GM18868 (cell line): ENCODE data around the gene RABIF.
"Not testable (repeated sequence)": the region's sequence is repeated elsewhere in the genome, so short reads cannot be mapped to it uniquely, and the experiment has no call there.

Experiments used
- ATAC-seq: cut with Tn5 transposase; IDR thresholded peaks from one replicate; pipeline ENCODE4 v1.9.1; 2021; ENCODE audit warnings: mild to moderate bottlenecking, moderate library complexity; ENCODE audit not compliant: unreplicated experiment

Gene RABIF

GRCh38 chr1:202888531-202889360, at the start of gene RABIF:
Gene RABIF, minus strand, starts transcription at chr1:202889149. Its CDS starts 51 bp downstream, at chr1:202889098.
- peak; percentile 90 for ATAC-seq

- ATAC-seq: no peak
Observed at GRCh38 chr1:202938287-202938925, 49.5 kb upstream of the RABIF start.

GRCh38 chr1:202936409-202936808, 47.5 kb upstream of the RABIF start:
- not testable (repeated sequence) for ATAC-seq

GRCh38 chr1:202935844-202936243, 46.9 kb upstream of the RABIF start:
- ATAC-seq: no peak

- ATAC-seq: no peak
Observed at GRCh38 chr1:202934755-202935154, 45.8 kb upstream of the RABIF start.

GRCh38 chr1:202932476-202932875, 43.5 kb upstream of the RABIF start:
- no peak for ATAC-seq

- peak; percentile 88 for ATAC-seq
Observed at GRCh38 chr1:202926581-202927491, 37.9 kb upstream of the RABIF start, which contains the start of gene KLHL12. Gene KLHL12, minus strand, starts transcription at chr1:202927234. Its CDS starts 2,072 bp downstream, at chr1:202925162.

- no peak for ATAC-seq
Observed at GRCh38 chr1:202923533-202923932, 34.6 kb upstream of the RABIF start.

GRCh38 chr1:202919615-202920014, 30.7 kb upstream of the RABIF start:
- ATAC-seq: no peak

- ATAC-seq: no peak
Observed at GRCh38 chr1:202915146-202915545, 26.2 kb upstream of the RABIF start.

GRCh38 chr1:202912476-202912875, 23.5 kb upstream of the RABIF start:
- ATAC-seq: not testable (repeated sequence)

GRCh38 chr1:202909494-202909893, 20.5 kb upstream of the RABIF start:
- no peak for ATAC-seq

GRCh38 chr1:202908998-202909397, 20.0 kb upstream of the RABIF start:
- ATAC-seq: no peak

GRCh38 chr1:202905331-202905730, 16.4 kb upstream of the RABIF start:
- no peak for ATAC-seq

GRCh38 chr1:202903808-202904207, 14.9 kb upstream of the RABIF start:
- not testable (repeated sequence) for ATAC-seq

GRCh38 chr1:202901555-202901954, 12.6 kb upstream of the RABIF start:
- no peak for ATAC-seq

- ATAC-seq: no peak
Observed at GRCh38 chr1:202892501-202892900, 3.6 kb upstream of the RABIF start.

- no peak for ATAC-seq
Observed at GRCh38 chr1:202890392-202890791, 1.4 kb upstream of the RABIF start.

- ATAC-seq: no peak
Observed at GRCh38 chr1:202888221-202888530, 773 bp downstream of the RABIF start.

GRCh38 chr1:202880961-202881460, 7.9 kb downstream of the RABIF start:
- no peak for ATAC-seq

GRCh38 chr1:202880062-202880461, 8.9 kb downstream of the RABIF start:
- no peak for ATAC-seq
